Esophagus muscularis mucosa (tissue), 4 donors: ENCODE results near the gene PIP4K2B.

Experiments used
- CTCF ChIP-seq, 3 experiments: fragments of 200-600 bp in 2 of 3; fragments of 450-650 bp in 1 of 3; sonication (generic) in 2 of 3; IDR thresholded peaks; one replicate each; pipeline ENCODE4 v1.5.1; 2017 to 2019; ENCODE audit warnings: antibody characterized with exemption in 3 of 3, mild to moderate bottlenecking in 2 of 3, moderate library complexity in 1 of 3
- EP300 ChIP-seq: sonication (generic); formaldehyde crosslinking; IDR thresholded peaks from one replicate; pipeline ENCODE4 v1.6.1; 2017; ENCODE audit warnings: antibody characterized with exemption
- POLR2A ChIP-seq: fragments of 450-650 bp; IDR thresholded peaks from one replicate; pipeline ENCODE4 v1.6.1; 2017; ENCODE audit warnings: antibody characterized with exemption, moderate library complexity, mild to moderate bottlenecking, low read depth
- POLR2AphosphoS5 ChIP-seq, 2 donors: sonication (generic); formaldehyde crosslinking; IDR thresholded peaks; one replicate each; pipeline ENCODE4 v1.6.1; 2017; ENCODE audit warnings: antibody characterized with exemption in 2 of 2

GRCh38 chr17:38761612-38762011 lies 37.7 kb downstream of the PIP4K2B start:
- TF ChIP-seq CTCF (IDR thresholded peaks at IDR 0.05): no peak
- TF ChIP-seq POLR2A: no peak
- no peak for TF ChIP-seq POLR2AphosphoS5 (IDR thresholded peaks at IDR 0.05)
- TF ChIP-seq EP300: no peak
